HepG2 (cell line): ENCODE results near the gene ALG9. TPM values are rescaled to one million over a fixed set of nuclear protein-coding genes. Genes with fewer than 3 reads are reported as not detected.
A peak's percentile ranks its signal among the peaks of the same experiment; 100 is the strongest.

ENCODE experiments used
- ATAC-seq: fragments of 200-7000 bp; cut with Tn5 transposase; 3 replicates; pipeline ENCODE4 v1.9.1; 2020; ENCODE audit warnings: mild to moderate bottlenecking, moderate library complexity
- BruUV-seq: library from RNA; stranded (reverse); fragments of 400-500 nt; replicated peaks from 2 replicates; lab custom pipeline; 2021; lab: Mats Ljungman, UMichigan
- CTCF ChIA-PET: fragments of 300-600 bp; formaldehyde crosslinking; extraction: SDS; loops from one replicate; lab custom pipeline; 2021; ENCODE audit warnings: low total read pairs, inconsistent platforms, low intra/inter-chr PET ratio; lab: Yijun Ruan, JAX
- POLR2A ChIA-PET: fragments of 350-600 bp; sonication (Branson Sonifier 250); formaldehyde crosslinking; loops from one replicate; lab custom pipeline; 2020; ENCODE audit warnings: antibody characterized with exemption, inconsistent platforms; lab: Yijun Ruan, JAX
- DNase-seq: peaks from one replicate; pipeline ENCODE4 v3.0.0-alpha.2; 2015; ENCODE audit warnings: low spot score
- FAIRE-seq: peaks from 3 replicates; lab custom pipeline; 2011; peaks lifted over from hg19 to GRCh38; lab: Jason Lieb, UNC
- H2AFZ ChIP-seq: one replicate; pipeline ENCODE4 v1.6.1; 2011; ENCODE audit warnings: low read length, inconsistent platforms
- H3K27ac ChIP-seq: fragments of 300-600 bp; 3 replicates; pipeline ENCODE4 v1.8.0; 2011; ENCODE audit warnings: mixed run types, mild to moderate bottlenecking, mixed read lengths, low read length, inconsistent platforms; ENCODE audit not compliant: insufficient read depth; ENCODE audit errors: extremely low read length
- H3K27me3 ChIP-seq, 2 experiments: fragments of 200-600 bp in 1 of 2; 2 replicates in 1 of 2; 3 replicates in 1 of 2; pipeline versions ENCODE4 v1.6.0 to v1.8.0; 2011; ENCODE audit warnings: low read length in 2 of 2, mild to moderate bottlenecking in 2 of 2, moderate library complexity in 2 of 2, inconsistent platforms in 1 of 2; ENCODE audit not compliant: insufficient read depth in 2 of 2, control insufficient read depth in 1 of 2
- H3K36me3 ChIP-seq, 2 experiments: fragments of 200-600 bp in 1 of 2; replicated peaks in 1 of 2; 2 replicates in 1 of 2; 3 replicates in 1 of 2; pipeline versions ENCODE4 v1.5.1 to v1.8.0; 2011; ENCODE audit warnings: low read length in 2 of 2, inconsistent platforms in 1 of 2; ENCODE audit not compliant: insufficient read depth in 2 of 2, control insufficient read depth in 1 of 2
- H3K4me1 ChIP-seq: 2 replicates; pipeline ENCODE4 v1.5.1; 2012; ENCODE audit warnings: low read length, inconsistent platforms; ENCODE audit not compliant: insufficient read depth
- H3K4me2 ChIP-seq: 2 replicates; pipeline ENCODE4 v1.6.0; 2011; ENCODE audit warnings: low read depth, low read length, inconsistent platforms
- H3K4me3 ChIP-seq, 3 experiments: fragments of 200-600 bp in 1 of 3; sonication (generic), shearing (Covaris generic) in 1 of 3; replicated peaks in 1 of 3; 2 replicates each; pipeline ENCODE4 v1.5.1; 2011 to 2016; ENCODE audit warnings: low read length in 3 of 3, inconsistent platforms in 2 of 3, low read depth in 2 of 3, mild to moderate bottlenecking in 2 of 3, control low read depth in 1 of 3, mixed read lengths in 1 of 3; ENCODE audit not compliant: insufficient read depth in 1 of 3
- H3K79me2 ChIP-seq: one replicate; pipeline ENCODE4 v1.6.1; 2011; ENCODE audit warnings: low read length, inconsistent platforms; ENCODE audit not compliant: insufficient read depth
- H3K9ac ChIP-seq: 2 replicates; pipeline ENCODE4 v1.6.0; 2011; ENCODE audit warnings: mild to moderate bottlenecking, low read depth, low read length, inconsistent platforms; ENCODE audit not compliant: insufficient read depth
- H3K9me3 ChIP-seq: 2 replicates; pipeline ENCODE4 v1.5.1; 2012; ENCODE audit warnings: mild to moderate bottlenecking, low read length
- H4K20me1 ChIP-seq: 2 replicates; pipeline ENCODE4 v1.6.0; 2011; ENCODE audit warnings: inconsistent platforms, mild to moderate bottlenecking, low read length, moderate library complexity; ENCODE audit not compliant: insufficient read depth
- CCDC6 ChIP-seq: sonication (generic); formaldehyde crosslinking; IDR thresholded peaks from 2 replicates; pipeline ENCODE4 v1.8.1; 2022; ENCODE audit warnings: mild to moderate bottlenecking, missing genetic modification reagents, moderate library complexity
- CREB1 ChIP-seq, 2 experiments: fragments of 450-650 bp in 1 of 2; IDR thresholded peaks; 2 replicates each; pipeline ENCODE4 v1.6.1; 2016 to 2017; ENCODE audit warnings: control low read depth in 1 of 2, mild to moderate bottlenecking in 1 of 2, missing compliant biosample characterization in 1 of 2, missing genetic modification characterization in 1 of 2
- DPF2 ChIP-seq: sonication (generic); formaldehyde crosslinking; IDR thresholded peaks from 2 replicates; pipeline ENCODE4 v1.4.0; 2020; ENCODE audit warnings: mild to moderate bottlenecking, low read depth, missing genetic modification reagents, borderline replicate concordance
- DRAP1 ChIP-seq: IDR thresholded peaks from 2 replicates; pipeline ENCODE4 v1.6.1; 2016; ENCODE audit warnings: missing genetic modification reagents, missing compliant biosample characterization
- E2F1 ChIP-seq: sonication (generic); formaldehyde crosslinking; IDR thresholded peaks from 2 replicates; pipeline ENCODE4 v1.5.0; 2020; ENCODE audit warnings: missing genetic modification reagents
- ELF4 ChIP-seq: sonication (generic); formaldehyde crosslinking; IDR thresholded peaks from 2 replicates; pipeline ENCODE4 v1.5.0; 2020; ENCODE audit warnings: missing genetic modification reagents, mild to moderate bottlenecking, moderate library complexity, borderline replicate concordance
- FOSL2 ChIP-seq: sonication (generic); formaldehyde crosslinking; IDR thresholded peaks from 2 replicates; pipeline ENCODE4 v1.4.0; 2020; ENCODE audit warnings: missing genetic modification reagents
- FOXP4 ChIP-seq: sonication (generic); formaldehyde crosslinking; IDR thresholded peaks from 2 replicates; pipeline ENCODE4 v1.4.0; 2020; ENCODE audit warnings: missing genetic modification reagents
- HOXA3 ChIP-seq: sonication (generic); formaldehyde crosslinking; IDR thresholded peaks from 2 replicates; pipeline ENCODE4 v1.5.0; 2020; ENCODE audit warnings: missing genetic modification reagents
- IKZF5 ChIP-seq: IDR thresholded peaks from 2 replicates; pipeline ENCODE4 v1.6.1; 2018; ENCODE audit warnings: missing genetic modification reagents, mild to moderate bottlenecking, missing compliant biosample characterization
- NCOR1 ChIP-seq: fragments of 200-600 bp; sonication (generic); IDR thresholded peaks from 2 replicates; pipeline ENCODE4 v1.7.0; 2017; ENCODE audit warnings: antibody characterized with exemption, low read length, borderline replicate concordance
- SAP130 ChIP-seq: IDR thresholded peaks from 2 replicates; pipeline ENCODE4 v1.6.1; 2016; ENCODE audit warnings: low read depth
- TARDBP ChIP-seq: sonication (generic); formaldehyde crosslinking; IDR thresholded peaks from 2 replicates; pipeline ENCODE4 v1.8.0; 2022; ENCODE audit warnings: mild to moderate bottlenecking, missing genetic modification reagents
- TCF7 ChIP-seq: sonication (generic); IDR thresholded peaks from 2 replicates; pipeline ENCODE4 v1.6.1; 2016; ENCODE audit warnings: antibody characterized with exemption, low read depth
- YEATS2 ChIP-seq: sonication (generic); formaldehyde crosslinking; IDR thresholded peaks from 2 replicates; pipeline ENCODE4 v1.4.0; 2020; ENCODE audit warnings: missing genetic modification reagents, borderline replicate concordance
- ZNF101 ChIP-seq: sonication (generic); formaldehyde crosslinking; IDR thresholded peaks from 2 replicates; pipeline ENCODE4 v1.4.0; 2020; ENCODE audit warnings: mild to moderate bottlenecking, low read depth, missing genetic modification reagents, borderline replicate concordance
- ZNF180 ChIP-seq: sonication (generic); formaldehyde crosslinking; IDR thresholded peaks from 2 replicates; pipeline ENCODE4 v1.4.0; 2020; ENCODE audit warnings: low read depth, missing genetic modification reagents, borderline replicate concordance
- ZNF263 ChIP-seq: sonication (generic); formaldehyde crosslinking; IDR thresholded peaks from 2 replicates; pipeline ENCODE4 v1.4.0; 2020; ENCODE audit warnings: missing genetic modification reagents
- ZNF775 ChIP-seq: sonication (generic); formaldehyde crosslinking; IDR thresholded peaks from 2 replicates; pipeline ENCODE4 v1.4.0; 2020; ENCODE audit warnings: missing genetic modification reagents, mild to moderate bottlenecking, moderate library complexity, borderline replicate concordance
- ZNF816 ChIP-seq: sonication (generic); formaldehyde crosslinking; IDR thresholded peaks from 2 replicates; pipeline ENCODE4 v1.8.0; 2022; ENCODE audit warnings: missing genetic modification reagents, mild to moderate bottlenecking, borderline replicate concordance
- WGBS: methylation state at CpG from one replicate; pipeline ENCODE4 v1.1.6; 2017; ENCODE audit warnings: low lambda C conversion rate; 5-methylcytosine and 5-hydroxymethylcytosine counted together
- in situ Hi-C: cut with HindIII; loops from 2 replicates; pipeline ENCODE4 v1.10.0; 2017; ENCODE audit warnings: low pct_unique_long_range_greater_than_20kb; ENCODE audit not compliant: extremely low pct_ligation_motif_present
- intact Hi-C: fragments of 100-400 bp; cut with micrococcal nuclease; formaldehyde crosslinking; loops from one replicate; pipeline ENCODE4 v1.10.0; 2022; ENCODE audit not compliant: unreplicated experiment
- polyA plus RNA-seq, 8 experiments: library from polyadenylated mRNA; depleted of rRNA in 3 of 8; stranded (reverse) in 7 of 8; unstranded in 1 of 8; fragments of >200 nt; fragmentation: Illumina TruSeq in 4 of 8; extraction: Trizol in 4 of 8; gene quantifications; 2 replicates each; pipeline versions ENCODE4 v1.2.1 to v1.2.3, GENCODE V29; 2011 to 2016; ENCODE audit warnings: low read depth in 4 of 8, missing spikeins in 1 of 8, mixed read lengths in 1 of 8; ENCODE audit not compliant: insufficient read depth in 1 of 8
- total RNA-seq, 5 experiments: library from RNA; depleted of rRNA; stranded (reverse); fragments of >200 nt; fragmentation: Illumina TruSeq; extraction: Trizol; gene quantifications; 2 replicates each; pipeline ENCODE4 v1.2.3, GENCODE V29; 2016; ENCODE audit warnings: low read depth in 1 of 5

The ALG9 gene
- total and polyA plus RNA-seq, 2 of the 13 experiments (the other 11 are each of a cell fraction or from before 2014, with no cell fraction given) = 39.4 to 40.6 TPM

- DNase-seq (peak; percentile 93), ATAC-seq (peak; percentile 97), FAIRE-seq (peak; percentile 80)
- H3K27me3 ChIP-seq = no peaks in the 10 kb centered on the region
- H3K4me3 ChIP-seq = no peak overlapping the region; a peak in 1 of 6 replicates
- no peak overlapping the region for H2AFZ ChIP-seq
- no TSS peak for BruUV-seq
- H3K36me3 ChIP-seq = peaks cover 6 to 30% of the 10 kb centered on the region in 2 experiments
- H3K9ac ChIP-seq = no peak overlapping the region
- H3K79me2 ChIP-seq = no peaks in the 10 kb centered on the region
- WGBS = 0% methylated on average over 1 of the region's 1 CpG
- in situ Hi-C loops = loop anchor here (5.0 kb wide), 1 partner anchor 238 kb away; the partner anchor contains the start of gene SIK2
- H3K27ac ChIP-seq = peak overlapping the region; percentile 70
- H3K9me3 ChIP-seq = no peaks in the 10 kb centered on the region
- no peaks in the 10 kb centered on the region for H4K20me1 ChIP-seq
- H3K4me2 ChIP-seq = peak overlapping the region; percentile 18
- ChIA-PET POLR2A (interaction anchor here (0.9 to 2.7 kb wide), 9 partner anchors 17 to 114 kb away, joined by 3 to 12 read pairs (median 4); partner anchors contain the start of gene PPP2R1B), CTCF (interaction anchor here (2.9 to 3.6 kb wide), 2 partner anchors 238 to 254 kb away, joined by 22 to 47 read pairs; partner anchors contain the start of gene SIK2)
- H3K4me1 ChIP-seq = peaks cover 35% of the 10 kb centered on the region
- intact Hi-C loops = loop anchor here (2.0 to 5.0 kb wide), 2 partner anchors 49 to 393 kb away; no protein-coding TSS in a partner anchor
- TF ChIP-seq FOXP4 (CRISPR knock-in tag) = peak; percentile 84
- TF ChIP-seq ZNF775 = no peak
- no peak for TF ChIP-seq ZNF101 (CRISPR knock-in tag)
- no peak for TF ChIP-seq CCDC6 (CRISPR knock-in tag)
- TF ChIP-seq ZNF816 (CRISPR knock-in tag) = no peak
- TF ChIP-seq IKZF5 (CRISPR knock-in tag) = peak; percentile 57; the same call in 1 of the 2 replicates
- TF ChIP-seq ZNF180 = no peak
- peak; percentile 83; the same call in 1 of the 2 replicates for TF ChIP-seq NCOR1
- no peak for TF ChIP-seq CREB1 (IDR thresholded peaks at IDR 0.05)
- 0 out of 2 replicates have a peak, but pooled peaks have one; percentile 26 for TF ChIP-seq CREB1 (CRISPR knock-in tag; IDR thresholded peaks at IDR 0.05)
- peak; percentile 21; the same call in 1 of the 2 replicates for TF ChIP-seq HOXA3
- TF ChIP-seq ELF4 (CRISPR knock-in tag) = no peak
- TF ChIP-seq TCF7 = peak; percentile 66
- TF ChIP-seq SAP130 (CRISPR knock-in tag) = peak; percentile 70
- peak; percentile 67; the same call in 1 of the 2 replicates for TF ChIP-seq TARDBP
- peak; percentile 66; the same call in 1 of the 2 replicates for TF ChIP-seq DPF2 (CRISPR knock-in tag)
- peak; percentile 51; the same call in 1 of the 2 replicates for TF ChIP-seq FOSL2 (CRISPR knock-in tag)
- no peak for TF ChIP-seq ZNF263 (CRISPR knock-in tag)
- 0 out of 2 replicates have a peak, but pooled peaks have one; percentile 20 for TF ChIP-seq E2F1 (CRISPR knock-in tag)
- 0 out of 2 replicates have a peak, but pooled peaks have one; percentile 37 for TF ChIP-seq YEATS2 (CRISPR knock-in tag)
- TF ChIP-seq DRAP1 (CRISPR knock-in tag) = no peak; the same call in 1 of the 2 replicates
Observed at GRCh38 chr11:111840143-111840542, 31.2 kb downstream of the ALG9 start.
